Endothelial cell of umbilical vein (primary cell): Measurements from ENCODE around the gene CCDC138. TPM values are rescaled to one million over a fixed set of nuclear protein-coding genes. Genes with fewer than 3 reads are reported as not detected.

Experiments used
- BruUV-seq: library from RNA; stranded (reverse); fragments of 400-500 nt; replicated peaks from 2 replicates; lab custom pipeline; 2021; lab: Mats Ljungman, UMichigan
- CTCF ChIA-PET: fragments of 300-600, 350-600 bp; sonication (Branson Sonifier 250); formaldehyde crosslinking; loops from one replicate; lab custom pipeline; 2021; ENCODE audit warnings: antibody characterized with exemption, inconsistent platforms; lab: Charles Lee
- POLR2A ChIA-PET: fragments of 300-600, 350-600 bp; sonication (Branson Sonifier 250); formaldehyde crosslinking; loops from one replicate; lab custom pipeline; 2021; ENCODE audit warnings: antibody characterized with exemption, inconsistent platforms; lab: Charles Lee
- DNase-seq: peaks from one replicate; pipeline ENCODE4 v3.0.0-alpha.2; 2011; ENCODE audit warnings: low read depth, low spot score
- FAIRE-seq: peaks from 2 replicates; lab custom pipeline; 2011; peaks lifted over from hg19 to GRCh38; lab: Jason Lieb, UNC
- H2AFZ ChIP-seq: 2 replicates; pipeline ENCODE4 v1.6.0; 2012; ENCODE audit warnings: low read depth, low read length, control low read depth, inconsistent platforms
- H3K27ac ChIP-seq: 2 replicates; pipeline ENCODE4 v1.5.1; 2011; ENCODE audit warnings: low read depth, mild to moderate bottlenecking, control low read depth, low read length, moderate library complexity; ENCODE audit not compliant: insufficient read depth
- H3K27me3 ChIP-seq, 2 experiments: 2 replicates each; pipeline versions ENCODE4 v1.6.0 to v1.6.1; 2011; ENCODE audit warnings: low read length in 2 of 2, mixed read lengths in 1 of 2; ENCODE audit not compliant: control insufficient read depth in 2 of 2, insufficient read depth in 2 of 2
- H3K36me3 ChIP-seq, 2 experiments: 2 replicates in 1 of 2; 3 replicates in 1 of 2; pipeline ENCODE4 v1.5.1; 2011; ENCODE audit warnings: low read length in 2 of 2, mild to moderate bottlenecking in 1 of 2, moderate library complexity in 1 of 2; ENCODE audit not compliant: control insufficient read depth in 2 of 2, insufficient read depth in 2 of 2; ENCODE audit errors: extremely low read depth in 1 of 2
- H3K4me1 ChIP-seq: 3 replicates; pipeline ENCODE4 v1.5.1; 2011; ENCODE audit warnings: mild to moderate bottlenecking, low read length; ENCODE audit not compliant: control insufficient read depth, insufficient read depth; ENCODE audit errors: extremely low read depth
- H3K4me2 ChIP-seq: 2 replicates; pipeline ENCODE4 v1.6.1; 2011; ENCODE audit warnings: low read length, control low read depth, mixed read lengths; ENCODE audit not compliant: insufficient read depth
- H3K4me3 ChIP-seq, 3 experiments: fragments of 200-600 bp in 1 of 3; sonication (generic), shearing (Covaris generic) in 1 of 3; replicated peaks in 1 of 3; 2 replicates each; pipeline ENCODE4 v1.5.1; 2011 to 2016; ENCODE audit warnings: control low read depth in 3 of 3, low read length in 3 of 3, mild to moderate bottlenecking in 2 of 3, inconsistent platforms in 1 of 3, low read depth in 1 of 3, moderate library complexity in 1 of 3; ENCODE audit not compliant: insufficient read depth in 1 of 3
- H3K79me2 ChIP-seq: 2 replicates; pipeline ENCODE4 v1.6.0; 2012; ENCODE audit warnings: low read length, inconsistent platforms; ENCODE audit not compliant: control insufficient read depth, insufficient read depth
- H3K9ac ChIP-seq: replicated peaks from 2 replicates; pipeline ENCODE3; 2011; ENCODE audit warnings: low read length, control low read depth; ENCODE audit not compliant: insufficient read depth; ENCODE audit errors: extremely low read depth
- H3K9me1 ChIP-seq: replicated peaks from 3 replicates; pipeline ENCODE4 v1.6.0; 2011; ENCODE audit warnings: mild to moderate bottlenecking, low read length; ENCODE audit not compliant: control insufficient read depth, insufficient read depth; ENCODE audit errors: extremely low read depth
- H3K9me3 ChIP-seq: replicated peaks from 2 replicates; pipeline ENCODE4 v1.5.1; 2012; ENCODE audit warnings: low read length, inconsistent platforms; ENCODE audit not compliant: control insufficient read depth, insufficient read depth
- H4K20me1 ChIP-seq: replicated peaks from 2 replicates; pipeline ENCODE3; 2011; ENCODE audit warnings: mild to moderate bottlenecking, low read length; ENCODE audit not compliant: control insufficient read depth, insufficient read depth; ENCODE audit errors: extremely low read depth
- CTCF ChIP-seq, 2 donors: IDR thresholded peaks; 1 replicate in 1 of 2; 2 replicates in 1 of 2; pipeline ENCODE4 v1.5.1; 2011; ENCODE audit warnings: low read length in 2 of 2, mild to moderate bottlenecking in 2 of 2, moderate library complexity in 2 of 2, control low read depth in 1 of 2, inconsistent platforms in 1 of 2, low read depth in 1 of 2; ENCODE audit not compliant: insufficient read depth in 1 of 2; ENCODE audit errors: extremely low read depth in 1 of 2
- EZH2 ChIP-seq: IDR thresholded peaks from 2 replicates; pipeline ENCODE4 v1.6.1; 2012; ENCODE audit warnings: borderline replicate concordance, low read depth, mild to moderate bottlenecking, moderate library complexity, low read length, inconsistent platforms; ENCODE audit not compliant: severe bottlenecking
- FOS ChIP-seq: IDR thresholded peaks from 2 replicates; pipeline ENCODE4 v1.6.1; 2011; ENCODE audit warnings: mild to moderate bottlenecking, low read length, moderate library complexity, borderline replicate concordance; ENCODE audit not compliant: insufficient read depth
- GATA2 ChIP-seq: IDR thresholded peaks from 2 replicates; pipeline ENCODE4 v1.7.0; 2011; ENCODE audit warnings: low read depth, mild to moderate bottlenecking, moderate library complexity, mixed read lengths, low read length; ENCODE audit not compliant: insufficient read length, insufficient read depth
- JUN ChIP-seq: IDR thresholded peaks from 2 replicates; pipeline ENCODE4 v1.6.1; 2011; ENCODE audit warnings: borderline replicate concordance, low read depth; ENCODE audit not compliant: insufficient read length, insufficient read depth
- MAX ChIP-seq: IDR thresholded peaks from 2 replicates; pipeline ENCODE4 v1.6.1; 2011; ENCODE audit not compliant: insufficient read depth, insufficient read length
- MYC ChIP-seq: IDR thresholded peaks from one replicate; pipeline ENCODE4 v1.6.1; 2011; ENCODE audit warnings: mild to moderate bottlenecking, low read depth, low read length
- POLR2A ChIP-seq: IDR thresholded peaks from 2 replicates; pipeline ENCODE4 v1.6.1; 2012; ENCODE audit warnings: low read depth, mild to moderate bottlenecking, control low read depth, low read length
- POLR2AphosphoS5 ChIP-seq: IDR thresholded peaks from 2 replicates; pipeline ENCODE4 v1.6.1; 2012; ENCODE audit warnings: low read depth, mild to moderate bottlenecking, control low read depth, low read length, moderate library complexity; ENCODE audit not compliant: insufficient read depth
- dilution Hi-C: fragments of 300-500 bp; cut with MboI; formaldehyde crosslinking; loops from one replicate; pipeline ENCODE4 v1.15.0; 2019; ENCODE audit warnings: low sequenced_read_pairs; ENCODE audit not compliant: extremely low pct_ligation_motif_present
- intact Hi-C: fragments of 100-400 bp; cut with micrococcal nuclease; formaldehyde crosslinking; loops from one replicate; pipeline ENCODE4 v1.10.0; 2022
- polyA plus RNA-seq, 4 experiments: library from polyadenylated mRNA; depleted of rRNA in 3 of 4; stranded (reverse) in 3 of 4; unstranded in 1 of 4; fragments of >200 nt; gene quantifications; 2 replicates each; pipeline versions ENCODE4 v1.2.1 to v1.2.3, GENCODE V29; 2011 to 2012; ENCODE audit warnings: missing spikeins in 1 of 4
- total RNA-seq: library from RNA; stranded (reverse); gene quantifications from 2 replicates; pipeline ENCODE4 v1.2.3, GENCODE V29; 2021

CCDC138 gene
- total and polyA plus RNA-seq, 2 donors (not counting 3 experiments of a cell fraction or from before 2014, with no cell fraction given) = 1.5 to 10.8 TPM

GRCh38 chr2:108870069-108870644 is 83.6 kb downstream of the CCDC138 start:
- POLR2A ChIA-PET = no interaction called here
- no peak overlapping the region for H3K27ac ChIP-seq
- no peaks in the 10 kb centered on the region for H3K4me1 ChIP-seq
- no peaks in the 10 kb centered on the region for H3K79me2 ChIP-seq
- no peak overlapping the region for H2AFZ ChIP-seq
- no peaks in the 10 kb centered on the region for H4K20me1 ChIP-seq
- no TSS peak for BruUV-seq
- H3K36me3 ChIP-seq = no peaks in the 10 kb centered on the region
- TF ChIP-seq JUN (no peak), EZH2 (no peak), FOS (no peak), GATA2 (no peak), CTCF (IDR thresholded peaks at IDR 0.05; ENCODE audit: extremely low read depth in 1 of 2, insufficient read depth in 1 of 2, low read depth in 1 of 2, low read length in 2 of 2) (no peak), MYC (no peak), POLR2AphosphoS5 (no peak), POLR2A (no peak), MAX (no peak)
- H3K27me3 ChIP-seq = no peaks in the 10 kb centered on the region
- no peaks in the 10 kb centered on the region for H3K9me3 ChIP-seq
- H3K4me3 ChIP-seq = no peak overlapping the region
- intact Hi-C loops = no loop called here
- no peak overlapping the region for H3K4me2 ChIP-seq
- no peaks in the 10 kb centered on the region for H3K9me1 ChIP-seq
- no peak overlapping the region for H3K9ac ChIP-seq
- CTCF ChIA-PET = interaction anchor here (1.0 kb wide), 1 partner anchor 14 kb away, joined by 3 read pairs; no protein-coding TSS in a partner anchor
- dilution Hi-C loops = no loop called here
- DNase-seq (no peak), FAIRE-seq (no peak)
